Stimulated activated CD8-positive, alpha-beta memory T cell treated with anti-CD3 and anti-CD28 coated beads, Interleukin-4, amount 100 ng/mL, for 4 hours (primary cell): ENCODE data around the gene OR52M1.
"Not testable (repeated sequence)": the region's sequence is repeated elsewhere in the genome, so short reads cannot be mapped to it uniquely, and the experiment has no call there.

Experiments used
- DNase-seq, 2 donors: peaks; one replicate each; pipeline ENCODE4 v3.0.0-alpha.2; 2020; ENCODE audit warnings: low read depth in 2 of 2, low spot score in 1 of 2

The OR52M1 gene

GRCh38 chr11:4544891-4545290, at the start of gene OR52M1:
Gene OR52M1 (plus strand): TSS chr11:4545191. CDS start chr11:4545191, 0 bp downstream.
- no peak for DNase-seq

- no peak for DNase-seq
These were observed 49.5 kb upstream of the OR52M1 start for GRCh38 chr11:4495487-4495886.

- no peak for DNase-seq
These were observed 49.0 kb upstream of the OR52M1 start for GRCh38 chr11:4495986-4496385.

GRCh38 chr11:4496557-4497248, 48.3 kb upstream of the OR52M1 start:
- no peak for DNase-seq

GRCh38 chr11:4508886-4509285, 36.1 kb upstream of the OR52M1 start:
- no peak for DNase-seq

- DNase-seq, result no peak
These were observed 33.4 kb upstream of the OR52M1 start for GRCh38 chr11:4511282-4512245.

GRCh38 chr11:4514196-4514595, 30.8 kb upstream of the OR52M1 start:
- no peak for DNase-seq

- DNase-seq, result no peak
These were observed 22.7 kb upstream of the OR52M1 start for GRCh38 chr11:4522339-4522738.

GRCh38 chr11:4522752-4523151, 22.2 kb upstream of the OR52M1 start:
- DNase-seq, result no peak

- DNase-seq, result no peak
These were observed 21.3 kb upstream of the OR52M1 start for GRCh38 chr11:4523666-4524065.

- DNase-seq, result no peak
These were observed 17.1 kb upstream of the OR52M1 start for GRCh38 chr11:4527926-4528325.

GRCh38 chr11:4531686-4532085, 13.3 kb upstream of the OR52M1 start:
- not testable (repeated sequence) for DNase-seq

- peak in 1 of 2 donors; percentile 20 for DNase-seq
These were observed 5.3 kb upstream of the OR52M1 start for GRCh38 chr11:4539603-4540219.

GRCh38 chr11:4541071-4541470, 3.9 kb upstream of the OR52M1 start:
- DNase-seq, result no peak

GRCh38 chr11:4543561-4543960, 1.4 kb upstream of the OR52M1 start:
- no peak for DNase-seq

GRCh38 chr11:4546878-4547277, 1.9 kb downstream of the OR52M1 start:
- DNase-seq, result no peak

GRCh38 chr11:4547416-4547815, 2.4 kb downstream of the OR52M1 start:
- no peak for DNase-seq

- no peak for DNase-seq
These were observed 6.5 kb downstream of the OR52M1 start for GRCh38 chr11:4551346-4551979.

GRCh38 chr11:4559527-4560440, 14.8 kb downstream of the OR52M1 start:
- no peak for DNase-seq

- no peak for DNase-seq
These were observed 15.5 kb downstream of the OR52M1 start for GRCh38 chr11:4560467-4560866.
